NCI-H345 (cell line): ENCODE measurements around the gene ZNF619.

Source experiments
- DNase-seq: peaks from one replicate; lab custom pipeline; 2025; lab: John Stamatoyannopoulos, UW

Gene ZNF619

GRCh38 chr3:40534283-40534682 is 57.4 kb downstream of the ZNF619 start:
- DNase-seq, result no peak
